OCI-LY7 (cell line): ENCODE results near the gene PLCB1. TPM values are rescaled to one million over a fixed set of nuclear protein-coding genes. Genes with fewer than 3 reads are reported as not detected.

Experiments
- BruUV-seq: library from RNA; stranded (reverse); fragments of 400-500 nt; replicated peaks from 2 replicates; lab custom pipeline; 2021; lab: Mats Ljungman, UMichigan
- CTCF ChIA-PET: fragments of 300-600 bp; sonication (Branson Sonifier 250); formaldehyde crosslinking; loops from one replicate; lab custom pipeline; 2022; ENCODE audit warnings: antibody characterized with exemption; ENCODE audit not compliant: unreplicated experiment; lab: Charles Lee
- POLR2A ChIA-PET: fragments of 300-600 bp; sonication (Branson Sonifier 250); formaldehyde crosslinking; loops from one replicate; lab custom pipeline; 2022; ENCODE audit warnings: antibody characterized with exemption; lab: Charles Lee
- DNase-seq: peaks from one replicate; pipeline ENCODE4 v3.0.0-alpha.2; 2015; ENCODE audit warnings: low spot score
- H2AFZ ChIP-seq: fragments of 200-600 bp; sonication (generic), shearing (Covaris generic); 2 replicates; pipeline ENCODE4 v1.6.1; 2014; ENCODE audit warnings: mild to moderate bottlenecking, antibody characterized with exemption, low read length, moderate library complexity
- H3K27ac ChIP-seq: fragments of 200-600 bp; sonication (generic); 2 replicates; pipeline ENCODE4 v1.5.1; 2014; ENCODE audit warnings: mixed run types, low read depth, mild to moderate bottlenecking, moderate library complexity, low read length, inconsistent platforms; ENCODE audit not compliant: poor library complexity, severe bottlenecking
- H3K36me3 ChIP-seq: fragments of 200-600 bp; sonication (generic); 2 replicates; pipeline ENCODE4 v1.6.1; 2014; ENCODE audit warnings: mild to moderate bottlenecking, antibody characterized with exemption, low read length, moderate library complexity, mixed read lengths; ENCODE audit not compliant: insufficient read depth
- H3K4me1 ChIP-seq: fragments of 200-600 bp; sonication (generic); 2 replicates; pipeline ENCODE4 v1.5.1; 2014; ENCODE audit warnings: mild to moderate bottlenecking, low read length; ENCODE audit not compliant: insufficient read depth, poor library complexity, severe bottlenecking
- H3K4me2 ChIP-seq: fragments of 200-600 bp; sonication (generic); 2 replicates; pipeline ENCODE4 v1.6.1; 2014; ENCODE audit warnings: mild to moderate bottlenecking, low read length
- H3K4me3 ChIP-seq: fragments of 200-600 bp; sonication (generic); 2 replicates; pipeline ENCODE4 v1.5.1; 2014; ENCODE audit warnings: mild to moderate bottlenecking, low read depth, low read length; ENCODE audit not compliant: poor library complexity, severe bottlenecking
- H3K79me2 ChIP-seq: fragments of 200-600 bp; sonication (generic); 2 replicates; pipeline ENCODE4 v1.6.1; 2016; ENCODE audit warnings: low read depth, mild to moderate bottlenecking, low read length, moderate library complexity, mixed read lengths; ENCODE audit not compliant: insufficient read depth
- H3K9me2 ChIP-seq: fragments of 200-600 bp; sonication (generic); 2 replicates; pipeline ENCODE4 v1.6.1; 2016; ENCODE audit warnings: mild to moderate bottlenecking, low read length, mixed read lengths; ENCODE audit not compliant: insufficient read depth
- H3K9me3 ChIP-seq: fragments of 200-600 bp; sonication (generic); 2 replicates; pipeline ENCODE4 v1.6.1; 2014; ENCODE audit warnings: mild to moderate bottlenecking, mixed run types, low read length, mixed read lengths
- H4K20me1 ChIP-seq: fragments of 200-600 bp; sonication (generic); 2 replicates; pipeline ENCODE4 v1.6.1; 2014; ENCODE audit warnings: mild to moderate bottlenecking, antibody characterized with exemption, low read length, moderate library complexity, mixed read lengths; ENCODE audit not compliant: insufficient read depth
- CTCF ChIP-seq: fragments of 200-600 bp; sonication (generic); conservative IDR thresholded peaks from 2 replicates; pipeline ENCODE4 v1.5.1; 2014; ENCODE audit warnings: mild to moderate bottlenecking, antibody characterized with exemption, low read length, moderate library complexity, mixed read lengths
- EZH2phosphoT487 ChIP-seq: fragments of 200-600 bp; sonication (generic); IDR thresholded peaks from 2 replicates; pipeline ENCODE4 v1.6.1; 2018; ENCODE audit warnings: low read depth, borderline replicate concordance, mild to moderate bottlenecking, mixed run types, antibody characterized with exemption, low read length, moderate library complexity, mixed read lengths
- intact Hi-C: fragments of 100-400 bp; cut with micrococcal nuclease; formaldehyde crosslinking; loops from one replicate; pipeline ENCODE4 v1.10.0; 2022; ENCODE audit not compliant: unreplicated experiment
- total RNA-seq, 2 experiments: library from RNA; depleted of rRNA in 1 of 2; stranded (reverse); fragments of >200 nt in 1 of 2; shearing (Covaris generic) in 1 of 2; gene quantifications; 2 replicates each; pipeline ENCODE4 v1.2.3, GENCODE V29; 2014 to 2022

Gene PLCB1
- total RNA-seq, 2 experiments from 2014 or later: 14.6 to 30.5 TPM

GRCh38 chr20:8487696-8488095 lies 355.6 kb downstream of the PLCB1 start:
- Histone ChIP-seq H3K79me2 (no peaks in the 10 kb centered on the region), H3K4me2 (no peak overlapping the region), H4K20me1 (no peaks in the 10 kb centered on the region), H3K27ac (no peak overlapping the region), H2AFZ (no peak overlapping the region), H3K4me1 (no peaks in the 10 kb centered on the region), H3K9me3 (peaks cover 13% of the 10 kb centered on the region; the same call in 1 of the 2 replicates), H3K36me3 (0 out of 2 replicates have a peak, but pooled peaks cover 3% of the 10 kb centered on the region), H3K9me2 (no peaks in the 10 kb centered on the region), H3K4me3 (no peak overlapping the region)
- TF ChIP-seq CTCF (no peak), EZH2phosphoT487 (no peak)
- intact Hi-C loops: no loop called here
- BruUV-seq: no TSS peak
- no peak for DNase-seq
- ChIA-PET CTCF (no interaction called here), POLR2A (no interaction called here)

GRCh38 chr20:8489094-8489883 lies 357.2 kb downstream of the PLCB1 start:
- Histone ChIP-seq H3K27ac (no peak overlapping the region), H3K4me2 (no peak overlapping the region), H3K4me1 (no peaks in the 10 kb centered on the region), H2AFZ (no peak overlapping the region), H4K20me1 (no peaks in the 10 kb centered on the region), H3K36me3 (0 out of 2 replicates have a peak, but pooled peaks cover 3% of the 10 kb centered on the region), H3K9me2 (no peaks in the 10 kb centered on the region), H3K4me3 (no peak overlapping the region), H3K79me2 (no peaks in the 10 kb centered on the region), H3K9me3 (peaks cover 13% of the 10 kb centered on the region; the same call in 1 of the 2 replicates)
- intact Hi-C loops: no loop called here
- TF ChIP-seq CTCF (no peak), EZH2phosphoT487 (no peak)
- DNase-seq: no peak
- BruUV-seq: no TSS peak
- CTCF ChIA-PET: no interaction called here
- POLR2A ChIA-PET: interaction anchor here (1.1 kb wide), 1 partner anchor 12 kb away, joined by 3 read pairs; no protein-coding TSS in a partner anchor
